RPMI8226 (cell line): ENCODE measurements around the gene SH2D1B.

Experiments used
- DNase-seq: peaks from one replicate; pipeline ENCODE4 v3.0.0-alpha.2; 2015

The SH2D1B gene

DNA sequence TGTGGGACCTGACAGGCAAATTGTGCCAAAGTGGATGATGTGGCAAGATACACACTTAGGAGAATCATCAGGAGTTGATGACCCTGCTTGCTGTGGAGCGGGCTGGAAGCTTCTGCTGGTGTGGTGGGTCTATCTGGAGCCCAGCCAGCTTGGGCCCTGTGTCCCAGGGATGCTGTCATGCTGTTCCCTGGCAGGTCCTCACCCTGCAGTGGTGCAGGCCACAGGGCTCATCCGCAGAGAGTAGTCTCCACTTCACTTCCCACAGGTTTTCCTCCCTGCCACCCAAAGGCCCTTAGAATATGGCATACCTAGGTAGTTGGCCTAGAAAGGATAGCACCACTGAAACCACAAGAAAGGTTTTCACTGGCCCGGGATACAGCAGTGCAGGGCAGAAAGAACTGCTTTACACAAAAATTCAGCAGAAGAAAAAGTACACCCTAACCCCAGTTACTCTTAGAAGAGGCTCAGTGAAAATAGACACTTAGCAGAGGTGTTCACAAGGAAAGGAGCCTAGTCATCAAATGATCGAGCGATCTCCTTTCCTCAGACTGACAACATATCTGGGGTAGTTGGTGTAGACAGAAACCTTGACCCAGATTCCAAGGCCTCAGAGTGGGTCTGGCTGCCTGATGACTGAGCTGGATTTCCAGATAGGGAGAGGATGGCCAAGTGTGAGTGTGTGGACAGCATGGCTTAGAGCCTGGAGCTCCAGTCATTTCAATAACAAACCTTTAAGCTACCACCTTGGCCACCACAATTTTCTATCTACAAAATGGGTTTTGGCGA, 31.7 kb downstream of the SH2D1B start:
- DNase-seq: peak; percentile 14

DNA sequence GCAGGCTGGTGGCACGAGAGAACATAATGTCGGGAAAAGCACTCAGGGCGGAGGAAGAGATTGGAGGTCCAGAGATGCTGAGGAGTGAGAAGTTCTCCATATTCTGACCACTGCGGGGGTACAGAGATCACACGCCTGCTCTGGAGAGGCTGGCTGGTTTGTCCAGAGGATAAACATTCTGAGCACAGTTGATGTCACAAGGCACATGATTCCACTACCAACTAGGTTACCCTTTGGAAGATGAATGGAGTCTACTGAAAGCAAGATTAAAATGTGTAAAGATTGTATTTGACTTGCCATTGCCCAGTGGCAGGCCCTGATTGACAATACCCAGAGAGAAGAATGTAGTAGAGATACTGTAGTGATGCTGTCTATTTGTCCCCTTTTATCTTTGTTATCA, 35.2 kb downstream of the SH2D1B start, which contains the start of gene SPATA46:
SPATA46 (minus strand) TSS at position 164 of the 400 bp plus-strand sequence; CDS start at position 100, 64 bp downstream.
- no peak for DNase-seq

DNA sequence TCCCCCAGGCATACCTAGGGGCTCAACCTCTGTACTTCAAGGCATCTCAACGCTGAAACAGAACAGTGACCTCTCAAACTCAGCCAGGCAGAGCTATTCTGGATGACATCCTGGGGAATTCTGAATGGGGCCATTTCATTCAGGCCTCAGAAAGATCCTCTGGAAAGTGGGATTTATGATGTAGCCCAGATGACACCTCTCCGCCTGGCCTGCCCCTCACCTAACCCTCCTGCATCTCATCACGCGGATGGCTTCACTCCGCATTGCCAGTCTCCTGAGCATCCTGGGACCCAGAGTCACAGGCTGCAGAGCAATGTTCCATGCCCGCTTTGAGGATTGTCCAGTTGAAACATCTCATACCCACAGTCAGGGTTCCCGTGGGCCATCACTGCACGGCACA, 36.5 kb downstream of the SH2D1B start:
- no peak for DNase-seq

DNA sequence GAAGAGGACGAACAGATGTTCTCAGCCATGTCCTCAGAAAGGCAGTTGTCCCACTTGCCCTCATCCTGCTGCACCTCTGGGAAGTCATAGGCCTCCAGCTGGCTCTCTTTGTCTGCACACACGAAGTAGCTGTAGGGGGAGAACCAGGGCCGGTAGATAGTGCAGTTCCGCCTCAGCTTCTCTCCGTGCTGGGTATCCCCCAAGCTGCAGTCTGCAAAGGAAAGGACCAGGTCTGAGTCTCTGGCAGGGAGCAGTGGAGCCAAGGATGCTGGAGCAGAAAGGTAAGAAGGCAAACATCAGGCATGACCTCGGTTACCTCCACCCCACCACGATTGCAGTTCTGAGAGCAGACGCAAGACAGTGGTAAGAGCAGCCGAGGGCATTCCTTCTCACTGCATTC, 37.5 kb downstream of the SH2D1B start:
- DNase-seq: no peak

DNA sequence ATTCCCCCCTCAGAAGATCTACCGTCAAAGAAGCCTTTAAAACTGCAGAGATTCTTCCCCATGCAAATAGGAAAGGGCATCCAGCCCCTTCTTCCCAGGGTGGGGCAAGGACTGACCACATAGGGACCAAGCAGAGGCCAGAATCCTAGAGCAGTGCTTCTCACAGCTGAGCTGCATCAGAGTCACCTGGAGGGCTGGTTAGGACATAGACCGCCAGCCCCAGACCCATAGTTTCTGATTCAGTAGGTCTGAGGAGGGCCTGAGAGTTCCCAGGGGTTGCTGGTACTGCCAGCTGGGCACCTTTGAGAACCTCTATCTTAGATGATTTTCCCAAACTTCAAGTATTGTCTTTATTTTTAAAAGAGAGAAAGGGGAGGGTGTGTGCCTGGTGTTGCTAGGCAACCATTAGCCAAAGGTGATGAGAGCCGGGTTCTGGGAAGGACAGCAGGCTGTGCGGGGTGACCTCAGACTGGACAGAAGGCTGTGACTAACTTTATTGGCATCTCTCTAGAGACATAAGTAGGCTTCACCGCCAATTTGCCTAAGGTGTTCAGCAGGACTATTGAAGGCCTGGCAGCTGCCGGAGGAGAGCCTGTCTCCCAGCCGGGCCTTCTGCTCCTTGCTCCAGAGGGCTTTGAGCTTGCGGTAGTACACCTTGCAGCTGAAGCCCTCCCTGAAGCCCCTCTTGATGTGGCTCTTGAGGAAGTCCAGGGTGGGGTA, 38.2 kb downstream of the SH2D1B start:
- no peak for DNase-seq

DNA sequence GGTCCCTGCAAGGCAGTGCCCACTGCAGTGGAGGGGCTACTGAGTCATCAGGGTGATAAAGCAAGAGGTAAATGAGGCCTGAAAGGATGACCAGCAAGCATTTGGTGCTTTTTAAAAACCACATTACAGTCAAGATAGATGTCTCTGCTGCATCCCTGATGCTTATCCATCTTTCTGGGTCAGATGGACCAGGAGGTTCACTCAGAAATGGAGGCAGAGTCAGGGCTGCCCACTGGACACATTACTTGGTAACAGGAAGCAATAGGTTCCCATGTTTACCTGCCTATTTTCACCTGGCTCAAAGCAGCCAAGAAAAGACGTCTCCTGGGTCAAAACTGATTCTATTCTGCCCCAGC, 38.9 kb downstream of the SH2D1B start:
- no peak for DNase-seq

DNA sequence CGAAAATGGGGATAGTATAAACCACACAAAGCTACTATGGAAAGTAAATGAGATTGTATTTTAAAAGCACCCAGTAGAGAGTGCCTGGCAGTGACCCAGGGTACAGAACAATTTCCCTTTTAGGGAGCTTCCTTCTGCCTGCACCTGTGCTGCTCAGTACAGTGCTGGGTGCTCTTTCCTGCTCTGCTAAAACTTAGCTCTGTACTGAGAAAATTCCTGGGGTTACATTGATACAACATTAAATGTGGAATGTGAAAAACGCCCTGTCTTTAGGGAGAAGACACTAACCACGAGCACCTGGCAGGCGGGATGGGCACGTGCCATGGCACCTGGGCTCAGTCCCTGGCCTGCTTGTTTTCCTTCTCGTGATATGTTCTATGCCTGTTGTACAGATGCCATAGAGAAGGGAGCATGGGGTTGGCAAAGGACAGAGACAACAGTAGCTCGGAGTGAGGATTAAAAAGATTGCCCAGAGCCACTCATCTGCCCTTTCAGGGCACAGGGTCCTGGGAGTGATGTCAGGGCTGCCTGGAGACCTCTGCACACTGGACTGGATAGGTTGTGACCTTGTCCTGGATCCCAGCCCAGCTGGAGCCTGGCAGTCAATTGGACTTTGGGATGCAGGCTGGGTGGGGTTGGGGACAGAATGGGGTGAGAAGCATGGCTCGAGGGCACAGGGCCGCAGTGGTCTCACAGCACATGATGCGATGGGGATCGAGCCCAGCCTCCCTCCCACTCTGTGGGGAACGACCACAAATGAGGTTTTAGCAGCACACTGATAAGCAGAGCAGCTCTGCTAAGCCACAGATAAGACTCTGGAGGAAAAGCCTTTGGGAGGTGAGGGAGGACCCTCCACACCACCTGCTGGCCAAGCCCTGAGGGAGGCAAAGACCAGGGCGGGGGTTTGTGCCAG, 39.5 kb downstream of the SH2D1B start:
- DNase-seq: peak; percentile 78

DNA sequence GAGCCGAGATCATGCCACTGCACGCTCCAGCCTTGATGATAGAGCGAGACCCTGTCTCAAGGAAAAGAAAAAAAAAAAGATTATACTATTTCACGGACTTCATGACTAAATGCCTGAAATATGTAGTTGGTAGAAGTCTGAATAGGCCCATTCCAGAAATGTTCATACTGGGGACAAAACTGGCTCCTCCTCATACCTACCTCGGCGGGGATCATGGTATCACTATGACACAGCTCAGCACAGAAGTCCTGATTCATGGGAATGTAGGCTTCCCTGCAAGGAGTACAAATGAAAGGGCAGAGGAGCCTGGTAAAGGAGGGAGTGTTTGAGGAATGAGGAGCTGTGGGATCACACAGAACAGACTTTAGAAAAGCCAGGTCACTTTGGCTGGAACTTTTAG, 40.3 kb downstream of the SH2D1B start:
- no peak for DNase-seq

DNA sequence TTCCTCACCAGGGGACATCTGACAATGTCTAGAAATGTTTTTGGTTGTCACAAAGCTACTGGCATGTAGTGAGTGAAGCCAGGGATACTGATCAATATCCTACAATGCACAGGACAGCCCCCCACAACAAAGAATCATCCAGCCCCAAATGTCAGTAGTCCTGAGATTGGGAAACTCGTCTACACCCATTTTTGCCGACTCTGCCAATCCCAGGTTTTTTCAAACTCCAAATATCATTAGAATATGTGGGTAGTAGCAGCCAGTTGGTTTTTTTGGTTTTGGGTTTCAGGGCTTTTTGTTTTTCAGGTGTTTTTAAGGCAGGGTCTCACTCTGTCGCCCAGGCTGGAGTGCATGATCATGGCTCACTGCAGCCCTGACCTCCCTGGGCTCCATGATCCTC, 41.2 kb downstream of the SH2D1B start:
- DNase-seq: no peak

DNA sequence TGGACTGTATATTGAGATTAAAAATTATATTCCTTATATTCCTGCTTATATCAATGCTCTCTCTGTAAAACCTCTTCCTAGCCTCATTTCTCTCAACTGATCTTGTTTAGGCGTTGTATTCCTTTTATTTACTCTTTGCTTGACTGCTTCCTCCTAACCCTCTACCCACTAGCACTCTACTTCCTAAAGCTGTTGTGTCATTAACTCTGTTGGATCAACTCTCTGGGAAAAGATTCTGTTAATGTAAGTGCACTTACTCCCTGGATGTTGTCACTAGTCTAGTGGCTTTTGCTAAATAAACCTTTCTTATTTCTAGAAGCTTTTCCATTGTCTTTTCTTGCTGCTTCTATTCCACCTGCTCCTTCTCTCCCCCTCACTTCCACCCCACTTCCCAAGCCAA, 41.8 kb downstream of the SH2D1B start:
- DNase-seq: no peak

DNA sequence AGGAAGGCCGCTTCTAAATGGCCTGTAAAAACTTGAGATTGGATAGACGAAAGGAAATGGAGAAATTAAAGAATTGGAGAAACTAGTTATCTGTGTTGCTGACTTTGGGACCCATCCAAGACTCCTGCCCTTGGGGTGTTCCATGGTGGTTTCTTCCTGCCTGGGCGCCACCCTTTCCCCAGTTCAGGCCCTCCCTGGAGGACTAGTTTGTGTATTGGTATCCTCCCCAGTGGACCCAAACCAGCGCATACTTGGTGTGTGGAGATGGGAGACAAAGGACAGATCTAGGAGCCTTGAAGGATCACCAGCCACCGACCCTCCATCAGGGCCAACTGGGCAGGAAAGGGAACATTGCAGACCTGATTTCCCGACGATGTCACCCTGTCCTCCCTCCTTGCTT, 42.4 kb downstream of the SH2D1B start:
- DNase-seq: no peak

DNA sequence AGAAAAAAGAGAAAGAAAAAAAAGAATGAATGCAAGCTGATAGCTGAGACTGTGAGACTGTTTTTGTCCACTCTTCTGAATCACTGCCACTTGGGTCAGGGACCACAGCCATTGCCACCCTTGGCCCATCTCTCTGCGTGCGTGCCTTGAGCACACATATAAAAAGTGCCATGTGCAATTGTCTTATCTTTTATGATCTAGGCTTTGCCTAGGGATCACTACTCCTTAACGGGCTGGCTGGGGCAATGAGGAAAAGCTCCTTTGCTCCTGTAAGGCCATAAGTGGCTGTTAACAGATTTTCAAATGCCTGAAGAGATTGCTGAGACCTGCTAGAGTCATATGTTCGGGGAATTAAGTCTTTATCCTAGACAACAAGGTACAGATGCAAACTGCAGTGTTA, 43.5 kb downstream of the SH2D1B start:
- DNase-seq: no peak

DNA sequence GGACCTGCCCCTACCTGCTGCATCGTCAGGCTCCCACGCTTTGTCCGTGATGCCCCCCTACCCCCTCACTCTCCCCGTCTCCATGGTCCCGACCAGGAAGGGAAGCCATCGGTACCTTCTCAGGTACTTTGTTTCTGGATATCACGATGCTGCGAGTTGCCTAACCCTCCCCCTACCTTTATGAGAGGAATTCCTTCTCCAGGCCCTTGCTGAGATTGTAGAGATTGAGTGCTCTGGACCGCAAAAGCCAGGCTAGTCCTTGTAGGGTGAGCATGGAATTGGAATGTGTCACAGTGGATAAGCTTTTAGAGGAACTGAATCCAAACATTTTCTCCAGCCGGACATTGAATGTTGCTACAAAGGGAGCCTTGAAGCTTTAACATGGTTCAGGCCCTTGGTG, 44.2 kb downstream of the SH2D1B start:
- DNase-seq: no peak

DNA sequence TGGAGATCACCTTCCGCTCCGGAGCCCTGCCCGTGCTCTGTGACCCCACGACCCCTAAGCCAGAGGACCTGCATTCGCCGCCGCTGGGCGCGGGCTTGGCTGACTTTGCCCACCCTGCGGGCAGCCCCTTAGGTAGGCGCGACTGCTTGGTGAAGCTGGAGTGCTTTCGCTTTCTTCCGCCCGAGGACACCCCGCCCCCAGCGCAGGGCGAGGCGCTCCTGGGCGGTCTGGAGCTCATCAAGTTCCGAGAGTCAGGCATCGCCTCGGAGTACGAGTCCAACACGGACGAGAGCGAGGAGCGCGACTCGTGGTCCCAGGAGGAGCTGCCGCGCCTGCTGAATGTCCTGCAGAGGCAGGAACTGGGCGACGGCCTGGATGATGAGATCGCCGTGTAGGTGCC, 44.9 kb downstream of the SH2D1B start:
- DNase-seq: no peak

DNA sequence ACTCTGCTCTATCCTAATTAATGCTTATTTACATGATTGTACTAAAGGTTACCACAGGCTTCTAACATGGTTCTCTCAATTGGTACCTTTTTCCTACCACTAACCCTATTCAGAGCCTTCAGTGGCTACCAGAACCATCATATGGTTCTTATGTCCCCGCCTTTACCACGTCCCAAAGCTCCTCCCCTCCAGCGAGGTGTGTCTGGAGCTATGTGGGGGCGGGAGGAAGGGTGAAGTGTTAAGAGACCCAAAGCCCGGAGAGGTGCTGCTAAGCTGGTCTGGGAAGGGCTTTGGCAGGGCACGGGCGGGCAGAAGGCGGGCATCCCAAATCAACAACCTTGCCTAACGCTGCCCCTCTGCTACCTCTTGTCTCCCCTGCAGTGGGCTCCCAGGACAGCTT, 45.3 kb downstream of the SH2D1B start:
- DNase-seq: no peak

DNA sequence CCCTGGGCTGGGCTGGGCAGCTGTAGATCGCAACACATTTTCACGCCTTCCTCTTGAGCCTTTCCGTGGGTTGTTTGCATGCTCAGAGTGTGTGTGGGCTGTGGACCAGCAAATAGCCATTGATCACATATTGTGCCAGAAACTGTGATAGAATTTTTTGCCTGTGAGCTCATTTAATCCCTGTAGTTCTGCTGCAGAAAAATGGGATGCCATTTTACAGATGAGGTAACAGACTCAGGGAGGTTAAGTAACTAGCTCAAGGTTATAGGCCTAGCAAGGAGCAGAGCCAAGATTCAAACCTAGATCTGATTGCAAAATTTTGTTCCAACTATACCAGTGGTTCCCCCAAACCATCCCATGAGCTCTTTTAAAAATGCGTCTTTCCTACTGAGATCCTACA, 45.8 kb downstream of the SH2D1B start:
- DNase-seq: no peak

DNA sequence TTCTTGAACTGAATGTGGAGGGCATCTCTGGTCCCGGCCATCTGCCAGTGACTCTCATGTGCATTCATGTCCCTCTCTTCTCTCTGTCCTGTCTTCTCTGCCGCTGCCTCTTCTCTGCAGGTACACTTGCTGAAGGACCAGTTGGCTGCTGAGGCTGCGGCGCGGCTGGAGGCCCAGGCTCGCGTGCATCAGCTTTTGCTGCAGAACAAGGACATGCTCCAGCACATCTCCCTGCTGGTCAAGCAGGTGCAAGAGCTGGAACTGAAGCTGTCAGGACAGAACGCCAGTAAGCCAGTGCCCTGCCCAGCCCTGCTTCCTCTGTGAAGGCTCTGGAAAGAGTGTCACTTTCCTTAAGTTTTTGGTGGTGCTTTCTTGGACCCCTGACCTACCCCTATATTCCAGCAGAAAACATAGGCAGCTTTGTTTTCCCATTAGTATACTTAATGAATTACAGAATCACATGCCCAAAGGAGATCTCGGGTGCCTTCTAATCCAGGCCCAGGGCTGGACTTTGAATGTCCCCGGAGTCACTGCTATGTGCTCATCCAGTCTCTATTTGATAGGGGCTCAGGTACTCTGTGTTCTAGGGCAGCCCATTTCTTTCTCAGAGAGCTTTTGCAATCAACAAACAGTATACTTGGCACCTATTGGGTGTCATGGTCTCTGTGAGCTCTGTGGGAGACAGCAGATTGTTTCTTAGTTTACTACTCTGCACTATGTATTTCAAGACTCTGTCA, 46.5 kb downstream of the SH2D1B start:
- no peak for DNase-seq

DNA sequence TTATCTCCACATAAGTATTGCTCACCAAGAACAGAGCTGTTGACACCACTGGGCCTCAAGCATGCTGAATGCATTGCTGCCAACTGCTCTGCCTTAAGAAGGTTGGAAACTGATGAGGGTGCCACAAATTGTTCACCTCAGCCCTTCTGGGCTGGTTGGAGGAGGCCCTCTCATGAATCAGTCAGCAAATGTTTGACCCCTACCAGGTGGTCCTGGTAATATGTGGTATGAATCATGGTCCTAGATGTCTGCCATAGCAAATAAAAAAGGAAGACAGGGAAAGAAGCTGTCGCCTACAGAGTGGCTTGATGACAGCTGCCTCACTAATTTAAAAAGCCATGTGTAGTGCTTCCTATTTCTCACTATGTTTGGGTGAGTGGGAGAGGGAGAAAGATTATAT, 47.4 kb downstream of the SH2D1B start:
- DNase-seq: no peak

DNA sequence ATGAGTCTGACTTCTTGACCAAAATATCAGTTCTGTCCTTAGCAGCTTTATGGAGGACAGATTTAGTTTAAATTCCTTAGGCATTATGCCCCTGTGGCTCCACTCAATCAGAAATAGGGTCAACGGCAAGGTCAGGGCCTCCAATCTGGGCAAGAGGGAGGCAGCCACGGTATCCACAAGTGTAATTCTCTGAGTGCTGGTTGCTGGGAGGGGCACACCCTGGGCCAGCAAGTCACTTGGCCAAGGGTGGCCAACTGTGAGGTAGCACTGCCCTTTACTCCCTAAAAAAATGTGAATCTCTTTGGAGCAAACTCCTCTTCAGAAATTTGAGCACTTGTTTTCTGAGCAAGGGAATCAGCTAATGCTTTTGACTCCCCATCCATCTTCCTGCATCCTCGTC, 48.1 kb downstream of the SH2D1B start:
- no peak for DNase-seq

DNA sequence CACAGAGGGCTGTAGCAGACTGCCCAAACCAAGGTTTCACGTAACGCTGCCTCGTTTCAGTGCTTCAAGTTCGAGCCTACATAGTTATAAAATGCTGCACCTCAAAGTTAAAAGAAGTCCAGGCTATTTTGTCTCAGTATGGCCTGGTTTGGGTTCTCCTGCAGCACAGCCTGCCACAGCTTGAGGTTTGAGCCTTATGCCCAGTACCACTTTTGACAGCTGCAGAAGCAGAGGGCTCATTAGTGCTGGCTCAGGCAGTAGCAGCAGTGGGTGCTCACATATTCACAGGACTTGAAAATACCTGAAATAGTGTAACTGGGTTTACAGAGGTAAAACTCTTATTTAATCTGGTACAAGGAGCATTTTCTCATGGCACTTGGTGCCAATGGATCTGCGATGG, 50.6 kb downstream of the SH2D1B start:
- DNase-seq: peak; percentile 67

DNA sequence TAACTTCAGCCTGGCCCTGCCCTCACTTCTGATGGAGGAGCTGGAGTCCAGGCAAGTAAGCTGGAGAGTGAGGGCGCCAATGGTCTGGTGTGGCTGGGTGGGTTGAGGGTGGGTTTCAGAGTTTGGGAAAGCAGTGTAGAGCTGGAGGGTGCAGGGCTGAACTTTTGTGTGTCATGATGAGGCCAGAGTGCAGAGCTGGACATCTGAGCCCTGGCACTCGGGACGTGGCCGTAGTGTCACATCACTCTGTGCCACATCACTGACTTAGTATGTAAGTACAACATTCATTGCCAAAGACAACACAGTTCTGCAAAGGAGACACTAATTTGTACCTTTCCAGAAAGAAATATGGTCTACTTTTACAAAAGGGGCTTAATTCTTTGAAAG, 51.1 kb downstream of the SH2D1B start:
- no peak for DNase-seq

DNA sequence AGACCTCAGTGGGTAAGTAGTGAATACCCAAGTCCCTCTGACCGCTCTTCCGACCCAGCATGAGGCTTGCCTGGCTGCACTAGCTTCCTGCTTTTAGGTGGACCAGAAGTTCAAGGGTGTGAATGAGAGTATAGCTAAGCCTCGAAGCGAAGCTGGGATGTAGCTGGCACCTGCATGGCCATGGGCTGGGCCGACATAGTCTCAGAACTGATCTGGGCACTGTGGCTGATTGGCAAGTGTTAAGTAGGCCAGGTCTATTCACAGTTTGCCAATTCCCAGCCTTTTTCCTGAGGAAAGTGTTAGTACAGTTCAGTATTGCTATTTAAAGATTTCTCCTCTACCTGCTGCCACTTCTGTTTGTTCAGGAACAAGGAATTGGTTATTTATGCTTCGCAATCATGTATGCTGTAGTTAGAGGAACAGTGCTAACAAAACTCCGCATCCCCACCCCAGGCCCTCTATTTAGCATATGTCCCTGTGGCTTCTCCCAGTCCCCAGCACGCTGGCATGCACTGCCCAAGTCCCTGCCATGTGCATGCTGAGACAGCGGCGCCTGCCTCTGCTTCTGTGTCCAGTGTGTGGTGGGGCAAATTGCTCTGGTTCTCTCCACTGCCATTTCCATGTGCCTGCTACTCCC, 51.6 kb downstream of the SH2D1B start:
- no peak for DNase-seq
